ENCODE data around the gene SPATA3.

DNA sequence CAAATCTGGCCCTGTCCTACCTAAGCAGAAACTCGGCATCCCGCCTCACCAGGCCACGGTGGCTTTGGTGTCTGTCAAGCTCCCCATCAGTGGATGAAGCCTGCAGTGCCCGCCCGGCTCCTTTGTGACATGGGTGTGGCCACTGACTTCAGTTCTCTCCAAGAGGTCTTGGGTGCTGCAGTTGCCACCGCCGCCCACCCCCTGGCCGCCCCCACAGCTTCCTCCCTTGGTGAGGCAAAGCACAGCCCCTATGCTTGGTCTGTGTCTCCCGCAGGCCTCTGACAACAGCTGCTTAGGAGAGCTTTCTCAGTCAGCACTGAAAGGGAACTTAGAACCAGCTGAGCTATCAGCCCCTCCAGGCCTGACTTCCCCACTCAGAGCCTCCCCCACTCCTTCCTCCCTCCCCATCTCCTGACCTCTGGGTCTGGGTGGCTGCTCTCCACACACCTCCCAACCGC, 48.0 kb upstream of the SPATA3 start:
- TF ChIP-seq BCL11A (tag by site-specific recombination; IDR thresholded peaks at IDR 0.05; ENCODE audit: low read depth), result no peak
- TF ChIP-seq ZNF501 (tag by site-specific recombination; IDR thresholded peaks at IDR 0.05), result no peak
- TF ChIP-seq, protein P1, sequence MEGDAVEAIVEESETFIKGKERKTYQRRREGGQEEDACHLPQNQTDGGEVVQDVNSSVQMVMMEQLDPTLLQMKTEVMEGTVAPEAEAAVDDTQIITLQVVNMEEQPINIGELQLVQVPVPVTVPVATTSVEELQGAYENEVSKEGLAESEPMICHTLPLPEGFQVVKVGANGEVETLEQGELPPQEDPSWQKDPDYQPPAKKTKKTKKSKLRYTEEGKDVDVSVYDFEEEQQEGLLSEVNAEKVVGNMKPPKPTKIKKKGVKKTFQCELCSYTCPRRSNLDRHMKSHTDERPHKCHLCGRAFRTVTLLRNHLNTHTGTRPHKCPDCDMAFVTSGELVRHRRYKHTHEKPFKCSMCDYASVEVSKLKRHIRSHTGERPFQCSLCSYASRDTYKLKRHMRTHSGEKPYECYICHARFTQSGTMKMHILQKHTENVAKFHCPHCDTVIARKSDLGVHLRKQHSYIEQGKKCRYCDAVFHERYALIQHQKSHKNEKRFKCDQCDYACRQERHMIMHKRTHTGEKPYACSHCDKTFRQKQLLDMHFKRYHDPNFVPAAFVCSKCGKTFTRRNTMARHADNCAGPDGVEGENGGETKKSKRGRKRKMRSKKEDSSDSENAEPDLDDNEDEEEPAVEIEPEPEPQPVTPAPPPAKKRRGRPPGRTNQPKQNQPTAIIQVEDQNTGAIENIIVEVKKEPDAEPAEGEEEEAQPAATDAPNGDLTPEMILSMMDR (tag by site-specific recombination; IDR thresholded peaks at IDR 0.05), result no peak
- TF ChIP-seq, protein P2, sequence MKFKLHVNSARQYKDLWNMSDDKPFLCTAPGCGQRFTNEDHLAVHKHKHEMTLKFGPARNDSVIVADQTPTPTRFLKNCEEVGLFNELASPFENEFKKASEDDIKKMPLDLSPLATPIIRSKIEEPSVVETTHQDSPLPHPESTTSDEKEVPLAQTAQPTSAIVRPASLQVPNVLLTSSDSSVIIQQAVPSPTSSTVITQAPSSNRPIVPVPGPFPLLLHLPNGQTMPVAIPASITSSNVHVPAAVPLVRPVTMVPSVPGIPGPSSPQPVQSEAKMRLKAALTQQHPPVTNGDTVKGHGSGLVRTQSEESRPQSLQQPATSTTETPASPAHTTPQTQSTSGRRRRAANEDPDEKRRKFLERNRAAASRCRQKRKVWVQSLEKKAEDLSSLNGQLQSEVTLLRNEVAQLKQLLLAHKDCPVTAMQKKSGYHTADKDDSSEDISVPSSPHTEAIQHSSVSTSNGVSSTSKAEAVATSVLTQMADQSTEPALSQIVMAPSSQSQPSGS (tag by site-specific recombination; IDR thresholded peaks at IDR 0.05; ENCODE audit: low read depth), result no peak
- TF ChIP-seq, protein P3, sequence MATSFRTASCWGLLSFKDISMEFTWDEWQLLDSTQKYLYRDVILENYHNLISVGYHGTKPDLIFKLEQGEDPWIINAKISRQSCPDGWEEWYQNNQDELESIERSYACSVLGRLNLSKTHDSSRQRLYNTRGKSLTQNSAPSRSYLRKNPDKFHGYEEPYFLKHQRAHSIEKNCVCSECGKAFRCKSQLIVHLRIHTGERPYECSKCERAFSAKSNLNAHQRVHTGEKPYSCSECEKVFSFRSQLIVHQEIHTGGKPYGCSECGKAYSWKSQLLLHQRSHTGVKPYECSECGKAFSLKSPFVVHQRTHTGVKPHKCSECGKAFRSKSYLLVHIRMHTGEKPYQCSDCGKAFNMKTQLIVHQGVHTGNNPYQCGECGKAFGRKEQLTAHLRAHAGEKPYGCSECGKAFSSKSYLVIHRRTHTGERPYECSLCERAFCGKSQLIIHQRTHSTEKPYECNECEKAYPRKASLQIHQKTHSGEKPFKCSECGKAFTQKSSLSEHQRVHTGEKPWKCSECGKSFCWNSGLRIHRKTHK (tag by site-specific recombination; IDR thresholded peaks at IDR 0.05), result no peak
- TF ChIP-seq ZNF561 (tag by site-specific recombination; IDR thresholded peaks at IDR 0.05; ENCODE audit: borderline replicate concordance), result no peak
- no peak for TF ChIP-seq HOXA7 (CRISPR knock-in tag; IDR thresholded peaks at IDR 0.05; ENCODE audit: borderline replicate concordance)
- no peak for TF ChIP-seq ZNF530 (tag by site-specific recombination; IDR thresholded peaks at IDR 0.05; ENCODE audit: low read depth)
- TF ChIP-seq ZNF701 (tag by site-specific recombination; IDR thresholded peaks at IDR 0.05), result no peak
- no peak for TF ChIP-seq ZSCAN30 (tag by site-specific recombination; IDR thresholded peaks at IDR 0.05)
- TF ChIP-seq ZNF16 (tag by site-specific recombination; IDR thresholded peaks at IDR 0.05; ENCODE audit: low read depth), result no peak
- no peak for TF ChIP-seq ZNF664 (tag by site-specific recombination; IDR thresholded peaks at IDR 0.05)
- no peak for TF ChIP-seq KLF16 (tag by site-specific recombination; IDR thresholded peaks at IDR 0.05)

Measured in HEK293 (cell line).